PC-3 (cell line): ENCODE results near the gene RECQL5. TPM values are rescaled to one million over a fixed set of nuclear protein-coding genes. Genes with fewer than 3 reads are reported as not detected.
A peak's percentile ranks its signal among the peaks of the same experiment; 100 is the strongest.
"Not testable (repeated sequence)": the region's sequence is repeated elsewhere in the genome, so short reads cannot be mapped to it uniquely, and the experiment has no call there.

Experiments used
- ATAC-seq: fragments of 200-7000 bp; cut with Tn5 transposase; 2 replicates; pipeline ENCODE4 v1.9.1; 2020; ENCODE audit warnings: mild to moderate bottlenecking, moderate library complexity
- BruUV-seq: library from RNA; stranded (reverse); fragments of 400-500 nt; replicated peaks from 2 replicates; lab custom pipeline; 2021; lab: Mats Ljungman, UMichigan
- CTCF ChIA-PET: fragments of 300-600 bp; sonication (Branson Sonifier 250); formaldehyde crosslinking; loops from one replicate; lab custom pipeline; 2022; ENCODE audit warnings: antibody characterized with exemption; lab: Charles Lee
- POLR2A ChIA-PET: fragments of 300-600 bp; sonication (Branson Sonifier 250); formaldehyde crosslinking; loops from one replicate; lab custom pipeline; 2022; ENCODE audit warnings: antibody characterized with exemption; ENCODE audit not compliant: unreplicated experiment; lab: Charles Lee
- DNase-seq: peaks from one replicate; pipeline ENCODE4 v3.0.0-alpha.2; 2015
- H2AFZ ChIP-seq: fragments of 300-600 bp; sonication (generic); 2 replicates; pipeline ENCODE4 v1.6.0; 2016; ENCODE audit warnings: antibody characterized with exemption, low read length
- H3F3A ChIP-seq: fragments of 300-600 bp; sonication (generic); one replicate; pipeline ENCODE4 v1.6.0; 2017; ENCODE audit warnings: antibody characterized with exemption, low read length, control low read depth, mild to moderate bottlenecking; ENCODE audit not compliant: unreplicated experiment
- H3K27ac ChIP-seq: fragments of 300-600 bp; sonication (generic); 2 replicates; pipeline ENCODE4 v1.5.1; 2016; ENCODE audit warnings: mild to moderate bottlenecking, low read length
- H3K27me3 ChIP-seq: fragments of 300-600 bp; sonication (generic); 2 replicates; pipeline ENCODE4 v1.6.1; 2016; ENCODE audit warnings: low read length, mixed read lengths
- H3K36me3 ChIP-seq: fragments of 300-600 bp; sonication (generic); 2 replicates; pipeline ENCODE4 v1.6.1; 2016; ENCODE audit warnings: low read depth, mixed run types, low read length, mixed read lengths
- H3K4me1 ChIP-seq: fragments of 300-600 bp; sonication (generic); 2 replicates; pipeline ENCODE4 v1.5.1; 2016; ENCODE audit warnings: low read length; ENCODE audit not compliant: insufficient read depth
- H3K4me2 ChIP-seq: fragments of 300-600 bp; sonication (generic); 2 replicates; pipeline ENCODE4 v1.6.0; 2016; ENCODE audit warnings: low read length
- H3K4me3 ChIP-seq: fragments of 300-600 bp; sonication (generic); 2 replicates; pipeline ENCODE4 v1.5.1; 2016; ENCODE audit warnings: mild to moderate bottlenecking, low read length, mixed read lengths
- H3K79me2 ChIP-seq: fragments of 300-600 bp; sonication (generic); 2 replicates; pipeline ENCODE4 v1.6.1; 2017; ENCODE audit warnings: low read length, mixed read lengths
- H3K9ac ChIP-seq: fragments of 300-600 bp; sonication (generic); 2 replicates; pipeline ENCODE4 v1.6.0; 2016; ENCODE audit warnings: mild to moderate bottlenecking, low read length
- H3K9me2 ChIP-seq: fragments of 300-600 bp; sonication (generic); replicated peaks from 2 replicates; pipeline ENCODE4 v1.6.1; 2016; ENCODE audit warnings: mixed run types, low read length, mixed read lengths
- H3K9me3 ChIP-seq: fragments of 300-600 bp; sonication (generic); 2 replicates; pipeline ENCODE4 v1.6.1; 2016; ENCODE audit warnings: low read length, mixed read lengths
- H4K20me1 ChIP-seq: fragments of 300-600 bp; sonication (generic); 2 replicates; pipeline ENCODE4 v1.6.1; 2016; ENCODE audit warnings: low read length, mixed read lengths
- CTCF ChIP-seq: fragments of 300-600 bp; sonication (generic); conservative IDR thresholded peaks from 2 replicates; pipeline ENCODE4 v1.5.1; 2017; ENCODE audit warnings: antibody characterized with exemption, low read depth, mild to moderate bottlenecking, low read length
- EZH2 ChIP-seq: fragments of 300-600 bp; sonication (generic); IDR thresholded peaks from one replicate; pipeline ENCODE4 v1.6.1; 2017; ENCODE audit warnings: antibody characterized with exemption, mild to moderate bottlenecking, low read length; ENCODE audit not compliant: unreplicated experiment
- EZH2phosphoT487 ChIP-seq: fragments of 300-600 bp; sonication (generic); IDR thresholded peaks from 2 replicates; pipeline ENCODE4 v1.6.1; 2018; ENCODE audit warnings: mild to moderate bottlenecking, antibody characterized with exemption, low read length, borderline replicate concordance
- intact Hi-C: fragments of 100-400 bp; cut with micrococcal nuclease; formaldehyde crosslinking; loops from 2 replicates; pipeline ENCODE4 v1.9.0; 2023
- total RNA-seq: library from RNA; depleted of rRNA; stranded (reverse); fragments of >200 nt; gene quantifications from 2 replicates; pipeline ENCODE4 v1.2.3, GENCODE V29; 2014

RECQL5 gene
- total RNA-seq, 1 experiment from 2014 or later, result 54.2 TPM

- peak overlapping the region; percentile 81 for H2AFZ ChIP-seq
- H3K4me1 ChIP-seq, result peaks cover 10% of the 10 kb centered on the region
- peak overlapping the region; percentile 17; the same call in 1 of the 2 replicates for H3K9ac ChIP-seq
- intact Hi-C loops, result loop anchor here (1.0 to 10.0 kb wide), 4 partner anchors 45 to 164 kb away; partner anchors contain the start of genes CASKIN2 and SMIM5
- H3K4me3 ChIP-seq, result peak overlapping the region; percentile 54
- H3K4me2 ChIP-seq, result peak overlapping the region; percentile 88
- peak; percentile 4 for ATAC-seq
- no peaks in the 10 kb centered on the region for H3K27me3 ChIP-seq
- H3F3A ChIP-seq, result no peaks in the 10 kb centered on the region
- H3K79me2 ChIP-seq, result no peaks in the 10 kb centered on the region
- no peak for DNase-seq
- H3K9me2 ChIP-seq, result no peaks in the 10 kb centered on the region
- POLR2A ChIA-PET, result no interaction called here
- H4K20me1 ChIP-seq, result no peaks in the 10 kb centered on the region
- TF ChIP-seq EZH2, result no peak
- no peak for TF ChIP-seq EZH2phosphoT487
- no peak for TF ChIP-seq CTCF
- no peaks in the 10 kb centered on the region for H3K9me3 ChIP-seq
- H3K36me3 ChIP-seq, result no peaks in the 10 kb centered on the region
- no peak overlapping the region for H3K27ac ChIP-seq
- CTCF ChIA-PET, result no interaction called here
- BruUV-seq, result no TSS peak
These were observed 78.3 kb downstream of the RECQL5 start for GRCh38 chr17:75588596-75589011.

- peak within 1 kb of the TSS; percentile 88 for H3K4me2 ChIP-seq
- ChIA-PET POLR2A (interaction anchor here (0.6 kb wide), 1 partner anchor 12 kb away, joined by 3 read pairs; no protein-coding TSS in a partner anchor), CTCF (no interaction called here)
- H2AFZ ChIP-seq, result peak within 1 kb of the TSS; percentile 81
- DNase-seq (no peak), ATAC-seq (no peak)
- intact Hi-C loops, result loop anchor here (2.0 to 10.0 kb wide), 3 partner anchors 61 to 163 kb away; partner anchors contain the start of gene CASKIN2
- BruUV-seq, result no TSS peak
- H4K20me1 ChIP-seq, result no peaks in the 10 kb centered on the region
- H3K79me2 ChIP-seq, result no peaks in the 10 kb centered on the region
- peak within 1 kb of the TSS; percentile 17; the same call in 1 of the 2 replicates for H3K9ac ChIP-seq
- peak within 1 kb of the TSS; percentile 54; the same call in 1 of the 2 replicates for H3K4me3 ChIP-seq
- no peak for TF ChIP-seq EZH2
- H3K36me3 ChIP-seq, result no peaks in the 10 kb centered on the region
- H3K27ac ChIP-seq, result no peak within 1 kb of the TSS
- H3K27me3 ChIP-seq, result no peaks in the 10 kb centered on the region
- H3K9me3 ChIP-seq, result no peaks in the 10 kb centered on the region
- peaks cover 10% of the 10 kb centered on the region for H3K4me1 ChIP-seq
- no peaks in the 10 kb centered on the region for H3K9me2 ChIP-seq
- no peaks in the 10 kb centered on the region for H3F3A ChIP-seq
These were observed 79.0 kb downstream of the RECQL5 start, which contains the start of gene MYO15B for GRCh38 chr17:75587675-75588595. Gene MYO15B, plus strand, starts transcription at chr17:75587800. Its CDS starts 258 bp downstream, at chr17:75588058.

DNA sequence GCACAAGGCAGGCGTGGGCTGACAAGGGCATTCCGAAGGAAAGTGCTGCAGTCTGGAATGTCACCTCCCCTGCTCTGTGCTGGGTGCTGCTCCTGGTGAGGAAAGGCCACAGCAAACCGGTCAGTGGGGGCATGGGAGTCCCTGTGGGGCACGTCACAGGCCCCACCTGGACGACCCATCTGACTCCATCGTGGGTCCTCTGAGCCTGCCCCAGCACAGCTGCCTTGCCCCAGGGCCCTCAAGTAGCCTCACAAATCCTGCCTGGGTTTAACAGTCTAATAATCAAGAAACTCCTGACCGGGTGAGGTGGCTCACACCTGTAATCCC is 82.1 kb downstream of the RECQL5 start:
- Histone ChIP-seq H3K9ac (no peak overlapping the region), H3K4me3 (no peak overlapping the region), H3K36me3 (no peaks in the 10 kb centered on the region), H3K27me3 (no peaks in the 10 kb centered on the region), H3K27ac (no peak overlapping the region), H3F3A (no peaks in the 10 kb centered on the region), H3K9me2 (no peaks in the 10 kb centered on the region), H3K4me2 (no peak overlapping the region), H3K4me1 (peaks cover 9% of the 10 kb centered on the region), H3K9me3 (no peaks in the 10 kb centered on the region), H4K20me1 (no peaks in the 10 kb centered on the region), H2AFZ (no peak overlapping the region), H3K79me2 (no peaks in the 10 kb centered on the region)
- POLR2A ChIA-PET, result no interaction called here
- CTCF ChIA-PET, result no interaction called here
- ATAC-seq, result no peak
- no peak for TF ChIP-seq EZH2phosphoT487
- no peak for TF ChIP-seq EZH2
- no peak for TF ChIP-seq CTCF
- no peak for DNase-seq
- intact Hi-C loops, result loop anchor here (10.0 kb wide), 1 partner anchor 160 kb away; no protein-coding TSS in a partner anchor
- BruUV-seq, result no TSS peak

DNA sequence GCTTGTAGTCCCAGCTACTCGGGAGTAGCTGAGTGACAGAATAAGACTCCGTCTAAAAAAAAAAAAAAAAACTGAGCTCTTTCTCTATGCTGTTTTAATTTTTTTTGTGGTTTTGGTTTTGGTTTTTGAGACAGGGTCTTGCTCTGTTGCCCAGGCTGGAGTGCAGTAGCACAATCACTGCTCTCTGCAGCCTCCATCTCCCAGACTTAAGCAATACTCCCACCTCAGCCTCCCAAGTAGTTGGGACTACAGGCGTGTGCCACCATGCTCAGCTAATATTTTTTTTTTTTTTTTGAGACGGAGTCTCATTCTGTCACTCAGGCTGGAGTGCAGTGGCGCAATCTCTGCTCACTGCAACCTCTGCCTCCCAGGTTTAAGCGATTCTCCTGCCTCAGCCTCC is 83.8 kb downstream of the RECQL5 start:
- H4K20me1 ChIP-seq, H3K4me3 ChIP-seq, H3K79me2 ChIP-seq, BruUV-seq, CTCF ChIA-PET, H3K4me2 ChIP-seq, H3K9me3 ChIP-seq, H3K9me2 ChIP-seq, ATAC-seq, H3F3A ChIP-seq, DNase-seq, H2AFZ ChIP-seq, H3K36me3 ChIP-seq, H3K27ac ChIP-seq, H3K27me3 ChIP-seq, H3K9ac ChIP-seq, H3K4me1 ChIP-seq: not testable (repeated sequence)
- intact Hi-C loops, result loop anchor here (10.0 kb wide), 1 partner anchor 158 kb away; no protein-coding TSS in a partner anchor
- POLR2A ChIA-PET, result interaction anchor here (0.6 kb wide), 1 partner anchor 17 kb away, joined by 7 read pairs; no protein-coding TSS in a partner anchor
